NCI-H526 treated with DMSO at 0.1 percent for 48 hours (cell line): ENCODE data around the gene ANO3.
"Not testable (repeated sequence)": the region's sequence is repeated elsewhere in the genome, so short reads cannot be mapped to it uniquely, and the experiment has no call there.

ENCODE experiments used
- DNase-seq: peaks from one replicate; lab custom pipeline; 2025; lab: John Stamatoyannopoulos, UW

ANO3 gene

GRCh38 chr11:26626346-26626745 is 294.4 kb downstream of the ANO3 start:
- no peak for DNase-seq

- no peak for DNase-seq
Observed at GRCh38 chr11:26632691-26633159, 300.8 kb downstream of the ANO3 start.

- DNase-seq, result not testable (repeated sequence)
Observed at GRCh38 chr11:26643314-26643713, 311.4 kb downstream of the ANO3 start.

GRCh38 chr11:26649884-26650283 is 318.0 kb downstream of the ANO3 start:
- DNase-seq, result peak; percentile 61

- DNase-seq, result peak; percentile 94
Observed at GRCh38 chr11:26651916-26652315, 320.0 kb downstream of the ANO3 start.

GRCh38 chr11:26655287-26655686 is 323.4 kb downstream of the ANO3 start:
- DNase-seq, result no peak

GRCh38 chr11:26662916-26663315 is 331.0 kb downstream of the ANO3 start:
- no peak for DNase-seq

GRCh38 chr11:26665036-26665435 is 333.1 kb downstream of the ANO3 start:
- no peak for DNase-seq

- no peak for DNase-seq
Observed at GRCh38 chr11:26665946-26666345, 334.0 kb downstream of the ANO3 start.

- DNase-seq, result no peak
Observed at GRCh38 chr11:26675233-26675928, 343.5 kb downstream of the ANO3 start.

GRCh38 chr11:26676641-26677040 is 344.7 kb downstream of the ANO3 start:
- no peak for DNase-seq

GRCh38 chr11:26677566-26677965 is 345.6 kb downstream of the ANO3 start:
- no peak for DNase-seq

- no peak for DNase-seq
Observed at GRCh38 chr11:26687351-26687750, 355.4 kb downstream of the ANO3 start.

GRCh38 chr11:26688701-26689100 is 356.8 kb downstream of the ANO3 start:
- no peak for DNase-seq

GRCh38 chr11:26696330-26696729 is 364.4 kb downstream of the ANO3 start:
- no peak for DNase-seq

GRCh38 chr11:26698224-26698623 is 366.3 kb downstream of the ANO3 start:
- no peak for DNase-seq

GRCh38 chr11:26700574-26701235 is 368.8 kb downstream of the ANO3 start:
- DNase-seq, result no peak

- no peak for DNase-seq
Observed at GRCh38 chr11:26702406-26702805, 370.5 kb downstream of the ANO3 start.

GRCh38 chr11:26703411-26704191 is 371.7 kb downstream of the ANO3 start:
- no peak for DNase-seq

GRCh38 chr11:26704249-26704648 is 372.3 kb downstream of the ANO3 start:
- no peak for DNase-seq

GRCh38 chr11:26706181-26706580 is 374.3 kb downstream of the ANO3 start:
- no peak for DNase-seq

GRCh38 chr11:26708736-26709456 is 377.0 kb downstream of the ANO3 start:
- no peak for DNase-seq
